HepG2 (cell line): ENCODE results near the gene MTHFSD. TPM values are rescaled to one million over a fixed set of nuclear protein-coding genes. Genes with fewer than 3 reads are reported as not detected.
A peak's percentile ranks its signal among the peaks of the same experiment; 100 is the strongest.

Experiments used
- BRF2 ChIP-seq: sonication (generic); formaldehyde crosslinking; IDR thresholded peaks from 2 replicates; pipeline ENCODE4 v1.8.1; 2022; ENCODE audit warnings: mild to moderate bottlenecking, missing genetic modification reagents
- CENPBD1 ChIP-seq: sonication (generic); formaldehyde crosslinking; IDR thresholded peaks from 2 replicates; pipeline ENCODE4 v1.8.0; 2022; ENCODE audit warnings: missing genetic modification reagents, low read depth, mild to moderate bottlenecking, borderline replicate concordance
- HOXD1 ChIP-seq: sonication (generic); formaldehyde crosslinking; IDR thresholded peaks from 2 replicates; pipeline ENCODE4 v1.5.0; 2020; ENCODE audit warnings: missing genetic modification reagents
- PHF20 ChIP-seq: sonication (generic); formaldehyde crosslinking; IDR thresholded peaks from 2 replicates; pipeline ENCODE4 v1.5.0; 2020; ENCODE audit warnings: mild to moderate bottlenecking, missing genetic modification reagents
- SRSF9 ChIP-seq: fragments of 200-400 bp; formaldehyde crosslinking; IDR thresholded peaks from 2 replicates; pipeline ENCODE4 v1.6.1; 2018; ENCODE audit warnings: borderline replicate concordance, mild to moderate bottlenecking, low read depth, low read length; ENCODE audit not compliant: insufficient read depth, poor library complexity, severe bottlenecking
- TBX2 ChIP-seq: sonication (generic); formaldehyde crosslinking; IDR thresholded peaks from 2 replicates; pipeline ENCODE4 v1.5.0; 2020; ENCODE audit warnings: missing genetic modification reagents, mild to moderate bottlenecking, borderline replicate concordance
- TERF1 ChIP-seq: sonication (generic); formaldehyde crosslinking; IDR thresholded peaks from 2 replicates; pipeline ENCODE4 v1.8.0; 2022; ENCODE audit warnings: mild to moderate bottlenecking, missing genetic modification reagents, moderate library complexity
- ZGPAT ChIP-seq: IDR thresholded peaks from 2 replicates; pipeline ENCODE4 v1.6.1; 2016; ENCODE audit warnings: mild to moderate bottlenecking
- ZNF572 ChIP-seq: sonication (generic); formaldehyde crosslinking; IDR thresholded peaks from 2 replicates; pipeline ENCODE4 v1.5.1; 2020; ENCODE audit warnings: mild to moderate bottlenecking, missing genetic modification reagents
- ZNF781 ChIP-seq: sonication (generic); formaldehyde crosslinking; IDR thresholded peaks from 2 replicates; pipeline ENCODE4 v1.5.1; 2020; ENCODE audit warnings: borderline replicate concordance, mild to moderate bottlenecking, missing genetic modification reagents; ENCODE audit errors: not compliant biosample characterization
- polyA plus RNA-seq, 8 experiments: library from polyadenylated mRNA; depleted of rRNA in 3 of 8; stranded (reverse) in 7 of 8; unstranded in 1 of 8; fragments of >200 nt; fragmentation: Illumina TruSeq in 4 of 8; extraction: Trizol in 4 of 8; gene quantifications; 2 replicates each; pipeline versions ENCODE4 v1.2.1 to v1.2.3, GENCODE V29; 2011 to 2016; ENCODE audit warnings: low read depth in 4 of 8, missing spikeins in 1 of 8, mixed read lengths in 1 of 8; ENCODE audit not compliant: insufficient read depth in 1 of 8
- total RNA-seq, 5 experiments: library from RNA; depleted of rRNA; stranded (reverse); fragments of >200 nt; fragmentation: Illumina TruSeq; extraction: Trizol; gene quantifications; 2 replicates each; pipeline ENCODE4 v1.2.3, GENCODE V29; 2016; ENCODE audit warnings: low read depth in 1 of 5
- TF ChIP-seq, protein P1 (sequence below): fragments of 450-650 bp; IDR thresholded peaks from 2 replicates; pipeline ENCODE4 v1.6.1; 2017; ENCODE audit warnings: mild to moderate bottlenecking
- TF ChIP-seq, protein P2 (sequence below): sonication (generic); formaldehyde crosslinking; IDR thresholded peaks from 2 replicates; pipeline ENCODE4 v1.5.1; 2020; ENCODE audit warnings: missing genetic modification reagents, mild to moderate bottlenecking, borderline replicate concordance
- TF ChIP-seq, protein P3 (sequence below): sonication (generic); formaldehyde crosslinking; IDR thresholded peaks from 2 replicates; pipeline ENCODE4 v1.9.0; 2022; ENCODE audit warnings: low read depth, missing genetic modification reagents
- TF ChIP-seq, protein P4 (sequence below): sonication (generic); formaldehyde crosslinking; IDR thresholded peaks from 2 replicates; pipeline ENCODE4 v1.5.0; 2020; ENCODE audit warnings: missing genetic modification reagents

MTHFSD gene
- total and polyA plus RNA-seq, 2 of the 13 experiments (the other 11 are each of a cell fraction or from before 2014, with no cell fraction given), result 14.2 to 16.3 TPM

DNA sequence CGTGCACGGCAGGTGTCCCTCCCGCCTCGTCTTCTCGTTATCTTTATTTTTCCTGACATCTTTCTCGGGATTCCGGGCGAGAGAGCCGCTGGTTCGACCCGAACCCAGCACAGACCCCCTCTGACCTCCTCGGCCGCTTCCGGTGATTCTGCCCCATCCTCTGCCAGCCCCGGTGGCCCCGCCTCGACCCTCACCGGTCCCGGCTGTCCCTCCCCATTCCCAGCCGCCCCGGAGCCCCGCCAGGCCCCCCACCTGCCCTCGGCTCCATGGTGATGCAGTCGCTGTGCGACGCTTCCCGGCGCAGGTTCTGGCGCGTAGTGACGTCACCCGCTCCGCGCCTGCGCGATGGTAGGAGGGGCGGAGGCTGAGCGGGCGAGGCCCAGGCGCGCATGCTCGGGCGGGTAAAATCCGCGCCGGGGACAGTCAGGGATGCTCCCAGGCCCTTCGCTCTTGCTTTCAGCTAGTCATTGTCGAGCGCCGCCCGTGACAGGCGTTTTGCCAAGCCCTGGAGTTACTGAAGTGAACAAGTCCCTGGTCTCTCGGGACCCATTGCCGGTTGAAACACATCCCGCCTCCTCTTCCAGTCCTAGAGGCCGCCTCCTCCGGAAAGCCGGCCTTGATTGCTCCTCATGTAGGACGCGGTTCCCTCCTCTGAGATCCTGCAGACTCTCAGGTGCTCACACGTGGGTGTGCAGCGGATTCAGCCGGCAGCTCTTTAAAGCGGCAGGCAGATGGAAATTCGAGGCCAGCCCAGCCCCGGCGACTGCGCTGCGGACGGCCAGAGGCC, at the start of gene MTHFSD (continued):
- peak; percentile 67 for TF ChIP-seq ZNF781
- TF ChIP-seq SRSF9, result no peak
- no peak for TF ChIP-seq BRF2 (CRISPR knock-in tag)
- TF ChIP-seq, protein P1, sequence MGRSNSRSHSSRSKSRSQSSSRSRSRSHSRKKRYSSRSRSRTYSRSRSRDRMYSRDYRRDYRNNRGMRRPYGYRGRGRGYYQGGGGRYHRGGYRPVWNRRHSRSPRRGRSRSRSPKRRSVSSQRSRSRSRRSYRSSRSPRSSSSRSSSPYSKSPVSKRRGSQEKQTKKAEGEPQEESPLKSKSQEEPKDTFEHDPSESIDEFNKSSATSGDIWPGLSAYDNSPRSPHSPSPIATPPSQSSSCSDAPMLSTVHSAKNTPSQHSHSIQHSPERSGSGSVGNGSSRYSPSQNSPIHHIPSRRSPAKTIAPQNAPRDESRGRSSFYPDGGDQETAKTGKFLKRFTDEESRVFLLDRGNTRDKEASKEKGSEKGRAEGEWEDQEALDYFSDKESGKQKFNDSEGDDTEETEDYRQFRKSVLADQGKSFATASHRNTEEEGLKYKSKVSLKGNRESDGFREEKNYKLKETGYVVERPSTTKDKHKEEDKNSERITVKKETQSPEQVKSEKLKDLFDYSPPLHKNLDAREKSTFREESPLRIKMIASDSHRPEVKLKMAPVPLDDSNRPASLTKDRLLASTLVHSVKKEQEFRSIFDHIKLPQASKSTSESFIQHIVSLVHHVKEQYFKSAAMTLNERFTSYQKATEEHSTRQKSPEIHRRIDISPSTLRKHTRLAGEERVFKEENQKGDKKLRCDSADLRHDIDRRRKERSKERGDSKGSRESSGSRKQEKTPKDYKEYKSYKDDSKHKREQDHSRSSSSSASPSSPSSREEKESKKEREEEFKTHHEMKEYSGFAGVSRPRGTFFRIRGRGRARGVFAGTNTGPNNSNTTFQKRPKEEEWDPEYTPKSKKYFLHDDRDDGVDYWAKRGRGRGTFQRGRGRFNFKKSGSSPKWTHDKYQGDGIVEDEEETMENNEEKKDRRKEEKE, result no peak
- TF ChIP-seq TERF1 (CRISPR knock-in tag), result no peak
- TF ChIP-seq, protein P2, sequence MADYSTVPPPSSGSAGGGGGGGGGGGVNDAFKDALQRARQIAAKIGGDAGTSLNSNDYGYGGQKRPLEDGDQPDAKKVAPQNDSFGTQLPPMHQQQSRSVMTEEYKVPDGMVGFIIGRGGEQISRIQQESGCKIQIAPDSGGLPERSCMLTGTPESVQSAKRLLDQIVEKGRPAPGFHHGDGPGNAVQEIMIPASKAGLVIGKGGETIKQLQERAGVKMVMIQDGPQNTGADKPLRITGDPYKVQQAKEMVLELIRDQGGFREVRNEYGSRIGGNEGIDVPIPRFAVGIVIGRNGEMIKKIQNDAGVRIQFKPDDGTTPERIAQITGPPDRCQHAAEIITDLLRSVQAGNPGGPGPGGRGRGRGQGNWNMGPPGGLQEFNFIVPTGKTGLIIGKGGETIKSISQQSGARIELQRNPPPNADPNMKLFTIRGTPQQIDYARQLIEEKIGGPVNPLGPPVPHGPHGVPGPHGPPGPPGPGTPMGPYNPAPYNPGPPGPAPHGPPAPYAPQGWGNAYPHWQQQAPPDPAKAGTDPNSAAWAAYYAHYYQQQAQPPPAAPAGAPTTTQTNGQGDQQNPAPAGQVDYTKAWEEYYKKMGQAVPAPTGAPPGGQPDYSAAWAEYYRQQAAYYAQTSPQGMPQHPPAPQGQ, result peak; percentile 18; the same call in 1 of the 2 replicates
- TF ChIP-seq PHF20 (CRISPR knock-in tag), result peak; percentile 99
- no peak for TF ChIP-seq CENPBD1
- peak; percentile 72; the same call in 1 of the 2 replicates for TF ChIP-seq TBX2 (CRISPR knock-in tag)
- peak; percentile 44; the same call in 1 of the 2 replicates for TF ChIP-seq ZGPAT (CRISPR knock-in tag)
- TF ChIP-seq ZNF572 (CRISPR knock-in tag), result no peak
- TF ChIP-seq, protein P3, sequence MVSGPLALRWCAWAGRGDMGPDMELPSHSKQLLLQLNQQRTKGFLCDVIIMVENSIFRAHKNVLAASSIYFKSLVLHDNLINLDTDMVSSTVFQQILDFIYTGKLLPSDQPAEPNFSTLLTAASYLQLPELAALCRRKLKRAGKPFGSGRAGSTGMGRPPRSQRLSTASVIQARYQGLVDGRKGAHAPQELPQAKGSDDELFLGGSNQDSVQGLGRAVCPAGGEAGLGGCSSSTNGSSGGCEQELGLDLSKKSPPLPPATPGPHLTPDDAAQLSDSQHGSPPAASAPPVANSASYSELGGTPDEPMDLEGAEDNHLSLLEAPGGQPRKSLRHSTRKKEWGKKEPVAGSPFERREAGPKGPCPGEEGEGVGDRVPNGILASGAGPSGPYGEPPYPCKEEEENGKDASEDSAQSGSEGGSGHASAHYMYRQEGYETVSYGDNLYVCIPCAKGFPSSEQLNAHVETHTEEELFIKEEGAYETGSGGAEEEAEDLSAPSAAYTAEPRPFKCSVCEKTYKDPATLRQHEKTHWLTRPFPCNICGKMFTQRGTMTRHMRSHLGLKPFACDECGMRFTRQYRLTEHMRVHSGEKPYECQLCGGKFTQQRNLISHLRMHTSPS (CRISPR knock-in tag), result no peak
- peak; percentile 83; the same call in 1 of the 2 replicates for TF ChIP-seq HOXD1
- TF ChIP-seq, protein P4, sequence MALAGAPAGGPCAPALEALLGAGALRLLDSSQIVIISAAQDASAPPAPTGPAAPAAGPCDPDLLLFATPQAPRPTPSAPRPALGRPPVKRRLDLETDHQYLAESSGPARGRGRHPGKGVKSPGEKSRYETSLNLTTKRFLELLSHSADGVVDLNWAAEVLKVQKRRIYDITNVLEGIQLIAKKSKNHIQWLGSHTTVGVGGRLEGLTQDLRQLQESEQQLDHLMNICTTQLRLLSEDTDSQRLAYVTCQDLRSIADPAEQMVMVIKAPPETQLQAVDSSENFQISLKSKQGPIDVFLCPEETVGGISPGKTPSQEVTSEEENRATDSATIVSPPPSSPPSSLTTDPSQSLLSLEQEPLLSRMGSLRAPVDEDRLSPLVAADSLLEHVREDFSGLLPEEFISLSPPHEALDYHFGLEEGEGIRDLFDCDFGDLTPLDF (CRISPR knock-in tag), result peak; percentile 31; the same call in 1 of the 2 replicates
